Measurements from ENCODE around the gene TUBA4A.

GRCh38 chr2:219282375-219282774 is 28.7 kb upstream of the TUBA4A start:
- no peak for TF ChIP-seq CTCF (conservative IDR thresholded peaks at IDR 0.05; ENCODE audit: low read depth, low read length)
- TF ChIP-seq, protein P1, sequence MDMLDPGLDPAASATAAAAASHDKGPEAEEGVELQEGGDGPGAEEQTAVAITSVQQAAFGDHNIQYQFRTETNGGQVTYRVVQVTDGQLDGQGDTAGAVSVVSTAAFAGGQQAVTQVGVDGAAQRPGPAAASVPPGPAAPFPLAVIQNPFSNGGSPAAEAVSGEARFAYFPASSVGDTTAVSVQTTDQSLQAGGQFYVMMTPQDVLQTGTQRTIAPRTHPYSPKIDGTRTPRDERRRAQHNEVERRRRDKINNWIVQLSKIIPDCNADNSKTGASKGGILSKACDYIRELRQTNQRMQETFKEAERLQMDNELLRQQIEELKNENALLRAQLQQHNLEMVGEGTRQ (IDR thresholded peaks at IDR 0.05; ENCODE audit: low read depth, low read length): no peak
- TF ChIP-seq MAFK (IDR thresholded peaks at IDR 0.05; ENCODE audit: low read depth, low read length): no peak
- no peak for TF ChIP-seq RAD21 (IDR thresholded peaks at IDR 0.05; ENCODE audit: low read length)

All from IMR-90 (cell line).